MM.1S (cell line): Measurements from ENCODE around the gene C2CD3.

Experiments used
- DNase-seq: peaks from one replicate; pipeline ENCODE4 v3.0.0-alpha.2; 2015
- H2AFZ ChIP-seq: fragments of 300-600 bp; sonication (generic); 2 replicates; pipeline ENCODE4 v1.6.0; 2016; ENCODE audit warnings: antibody characterized with exemption, low read length
- H3F3A ChIP-seq: fragments of 300-600 bp; sonication (generic); 2 replicates; pipeline ENCODE4 v1.6.1; 2016; ENCODE audit warnings: mild to moderate bottlenecking, antibody characterized with exemption, low read length, moderate library complexity, mixed read lengths; ENCODE audit not compliant: insufficient read depth
- H3K27ac ChIP-seq: fragments of 300-600 bp; sonication (generic); 2 replicates; pipeline ENCODE4 v1.5.1; 2016; ENCODE audit warnings: mild to moderate bottlenecking, low read length
- H3K27me3 ChIP-seq: fragments of 300-600 bp; sonication (generic); replicated peaks from 2 replicates; pipeline ENCODE4 v1.6.0; 2016; ENCODE audit warnings: low read length; ENCODE audit not compliant: insufficient read depth
- H3K36me3 ChIP-seq: fragments of 300-600 bp; sonication (generic); replicated peaks from 2 replicates; pipeline ENCODE4 v1.6.1; 2016; ENCODE audit warnings: mild to moderate bottlenecking, low read length, mixed read lengths; ENCODE audit not compliant: insufficient read depth
- H3K4me1 ChIP-seq: fragments of 300-600 bp; sonication (generic); 2 replicates; pipeline ENCODE4 v1.6.1; 2016; ENCODE audit warnings: low read length, mixed read lengths
- H3K4me2 ChIP-seq: fragments of 300-600 bp; sonication (generic); 2 replicates; pipeline ENCODE4 v1.6.0; 2016; ENCODE audit warnings: low read depth, low read length
- H3K4me3 ChIP-seq: fragments of 300-600 bp; sonication (generic); 2 replicates; pipeline ENCODE4 v1.5.1; 2016; ENCODE audit warnings: low read length, mixed read lengths
- H3K79me2 ChIP-seq: fragments of 300-600 bp; sonication (generic); 2 replicates; pipeline ENCODE4 v1.6.1; 2016; ENCODE audit warnings: mixed run types, low read length, mixed read lengths
- H3K9ac ChIP-seq: fragments of 300-600 bp; sonication (generic); 2 replicates; pipeline ENCODE4 v1.6.1; 2016; ENCODE audit warnings: low read length, mixed read lengths
- H3K9me2 ChIP-seq: fragments of 300-600 bp; sonication (generic); replicated peaks from 2 replicates; pipeline ENCODE4 v1.6.1; 2016; ENCODE audit warnings: mild to moderate bottlenecking, low read length, mixed read lengths; ENCODE audit not compliant: insufficient read depth
- H3K9me3 ChIP-seq: fragments of 300-600 bp; sonication (generic); replicated peaks from 2 replicates; pipeline ENCODE4 v1.6.1; 2016; ENCODE audit warnings: mild to moderate bottlenecking, low read length, mixed read lengths; ENCODE audit not compliant: insufficient read depth
- H4K20me1 ChIP-seq: fragments of 300-600 bp; sonication (generic); 2 replicates; pipeline ENCODE4 v1.6.1; 2016; ENCODE audit warnings: mild to moderate bottlenecking, low read length, moderate library complexity, mixed read lengths; ENCODE audit not compliant: insufficient read depth
- EZH2 ChIP-seq: fragments of 300-600 bp; sonication (generic); optimal IDR thresholded peaks from 2 replicates; pipeline ENCODE3; 2017; ENCODE audit warnings: low read depth, mild to moderate bottlenecking, antibody characterized with exemption, low read length, mixed read lengths
- EZH2phosphoT487 ChIP-seq: fragments of 300-600 bp; sonication (generic); IDR thresholded peaks from 2 replicates; pipeline ENCODE4 v1.6.1; 2018; ENCODE audit warnings: antibody characterized with exemption, low read length
- TF ChIP-seq, protein P1 (sequence below): fragments of 300-600 bp; sonication (generic); IDR thresholded peaks from 2 replicates; pipeline ENCODE4 v1.5.1; 2016; ENCODE audit warnings: antibody characterized with exemption, low read length, mixed read lengths

The C2CD3 gene

DNA sequence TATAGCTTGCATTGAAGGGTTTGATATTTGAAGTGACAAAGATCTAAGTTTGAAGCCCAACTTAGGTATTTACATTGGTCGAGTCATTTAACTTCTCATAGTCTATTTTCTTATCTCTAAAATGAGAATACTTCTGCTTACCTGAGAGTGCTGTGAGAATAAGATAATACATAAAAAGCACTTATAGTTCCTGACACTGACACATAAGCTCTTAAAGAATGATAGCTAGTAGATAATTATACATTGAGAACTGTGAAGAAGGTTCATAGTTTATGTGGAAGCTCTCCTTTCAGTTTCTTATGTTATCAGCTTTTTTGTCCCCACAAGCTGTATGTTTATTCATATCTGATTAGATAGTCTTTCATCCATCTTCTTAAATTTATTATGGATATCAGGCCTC, 5.1 kb upstream of the C2CD3 start:
- TF ChIP-seq EZH2phosphoT487 (no peak), EZH2 (no peak)
- TF ChIP-seq, protein P1, sequence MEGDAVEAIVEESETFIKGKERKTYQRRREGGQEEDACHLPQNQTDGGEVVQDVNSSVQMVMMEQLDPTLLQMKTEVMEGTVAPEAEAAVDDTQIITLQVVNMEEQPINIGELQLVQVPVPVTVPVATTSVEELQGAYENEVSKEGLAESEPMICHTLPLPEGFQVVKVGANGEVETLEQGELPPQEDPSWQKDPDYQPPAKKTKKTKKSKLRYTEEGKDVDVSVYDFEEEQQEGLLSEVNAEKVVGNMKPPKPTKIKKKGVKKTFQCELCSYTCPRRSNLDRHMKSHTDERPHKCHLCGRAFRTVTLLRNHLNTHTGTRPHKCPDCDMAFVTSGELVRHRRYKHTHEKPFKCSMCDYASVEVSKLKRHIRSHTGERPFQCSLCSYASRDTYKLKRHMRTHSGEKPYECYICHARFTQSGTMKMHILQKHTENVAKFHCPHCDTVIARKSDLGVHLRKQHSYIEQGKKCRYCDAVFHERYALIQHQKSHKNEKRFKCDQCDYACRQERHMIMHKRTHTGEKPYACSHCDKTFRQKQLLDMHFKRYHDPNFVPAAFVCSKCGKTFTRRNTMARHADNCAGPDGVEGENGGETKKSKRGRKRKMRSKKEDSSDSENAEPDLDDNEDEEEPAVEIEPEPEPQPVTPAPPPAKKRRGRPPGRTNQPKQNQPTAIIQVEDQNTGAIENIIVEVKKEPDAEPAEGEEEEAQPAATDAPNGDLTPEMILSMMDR: no peak
- Histone ChIP-seq H3F3A (no peaks in the 10 kb centered on the region), H3K4me1 (no peaks in the 10 kb centered on the region; the same call in 1 of the 2 replicates), H2AFZ (no peak overlapping the region), H3K4me3 (no peak overlapping the region), H3K9me2 (no peaks in the 10 kb centered on the region), H3K79me2 (peaks cover 24% of the 10 kb centered on the region), H3K27ac (no peak overlapping the region), H3K36me3 (no peaks in the 10 kb centered on the region), H3K9me3 (no peaks in the 10 kb centered on the region), H4K20me1 (no peaks in the 10 kb centered on the region), H3K9ac (no peak overlapping the region), H3K27me3 (no peaks in the 10 kb centered on the region), H3K4me2 (no peak overlapping the region)
- DNase-seq: no peak

DNA sequence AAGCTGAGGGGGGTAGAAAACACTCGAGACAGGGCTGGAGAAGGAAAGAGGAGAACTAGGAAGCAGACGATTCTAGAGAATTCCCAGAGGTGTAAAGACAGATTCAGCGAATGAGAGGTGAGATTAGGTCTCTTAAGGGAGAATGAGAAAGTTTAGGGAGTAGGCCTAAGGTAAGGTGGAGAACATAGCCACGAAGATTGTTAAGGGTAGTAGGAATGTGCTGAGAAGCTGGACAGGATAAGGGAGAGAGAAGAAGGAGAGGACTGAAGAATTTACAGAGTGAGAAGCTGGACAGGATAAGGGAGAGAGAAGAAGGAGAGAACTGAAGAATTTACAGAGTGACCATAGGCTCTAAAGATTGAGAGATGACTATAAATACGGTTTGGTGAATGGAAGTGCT, 1.2 kb upstream of the C2CD3 start:
- no peaks in the 10 kb centered on the region for H3K9me3 ChIP-seq
- H4K20me1 ChIP-seq: no peaks in the 10 kb centered on the region
- H3K27ac ChIP-seq: no peak overlapping the region
- H3F3A ChIP-seq: 0 out of 2 replicates have a peak, but pooled peaks cover 4% of the 10 kb centered on the region
- peak overlapping the region; percentile 85 for H3K4me2 ChIP-seq
- H3K27me3 ChIP-seq: no peaks in the 10 kb centered on the region
- no peaks in the 10 kb centered on the region for H3K9me2 ChIP-seq
- H3K4me3 ChIP-seq: peak overlapping the region; percentile 90
- H3K79me2 ChIP-seq: peaks cover 42% of the 10 kb centered on the region
- peak overlapping the region; percentile 91; the same call in 1 of the 2 replicates for H2AFZ ChIP-seq
- H3K36me3 ChIP-seq: peaks cover 4% of the 10 kb centered on the region; the same call in 1 of the 2 replicates
- TF ChIP-seq EZH2phosphoT487 (no peak), EZH2 (no peak)
- TF ChIP-seq, protein P1: no peak
- H3K4me1 ChIP-seq: peaks cover 6% of the 10 kb centered on the region; the same call in 1 of the 2 replicates
- no peak for DNase-seq
- peak overlapping the region; percentile 74; the same call in 1 of the 2 replicates for H3K9ac ChIP-seq

DNA sequence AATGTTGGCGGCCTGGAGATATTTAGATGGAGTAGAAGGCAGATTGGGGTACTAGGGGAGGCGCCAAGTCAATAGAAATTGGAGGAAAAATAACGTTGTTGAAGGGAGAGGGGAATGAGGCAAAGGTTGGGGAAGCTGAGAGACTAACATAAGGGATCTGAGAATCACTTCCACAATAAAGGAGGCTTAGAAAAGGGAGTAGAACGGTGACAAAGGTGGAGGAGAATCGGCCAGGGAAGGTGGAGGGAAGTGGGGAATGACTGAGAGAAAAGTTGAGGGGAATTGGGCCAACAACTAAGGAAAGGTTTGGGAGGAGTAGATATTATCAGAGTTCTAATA, 797 bp upstream of the C2CD3 start:
- Histone ChIP-seq H3K27me3 (no peaks in the 10 kb centered on the region), H2AFZ (peak overlapping the region; percentile 91), H4K20me1 (no peaks in the 10 kb centered on the region), H3K27ac (peak overlapping the region; percentile 62; the same call in 1 of the 2 replicates), H3K79me2 (peaks cover 45% of the 10 kb centered on the region), H3K4me2 (peak overlapping the region; percentile 85), H3K9me2 (no peaks in the 10 kb centered on the region), H3K4me1 (peaks cover 6% of the 10 kb centered on the region; the same call in 1 of the 2 replicates), H3K4me3 (peak overlapping the region; percentile 90), H3K36me3 (peaks cover 4% of the 10 kb centered on the region; the same call in 1 of the 2 replicates), H3K9me3 (no peaks in the 10 kb centered on the region), H3F3A (0 out of 2 replicates have a peak, but pooled peaks cover 4% of the 10 kb centered on the region), H3K9ac (peak overlapping the region; percentile 74)
- TF ChIP-seq EZH2phosphoT487: no peak
- TF ChIP-seq EZH2: no peak
- TF ChIP-seq, protein P1: no peak
- no peak for DNase-seq
